ENCODE data around the gene SPNS3.

- TF ChIP-seq CTCF (conservative IDR thresholded peaks at IDR 0.05; ENCODE audit: low read depth, low read length) (no peak), CEBPB (IDR thresholded peaks at IDR 0.05; ENCODE audit: low read depth, low read length) (peak; percentile 55; the same call in 1 of the 2 replicates), SMC3 (IDR thresholded peaks at IDR 0.05; ENCODE audit: low read depth, low read length) (no peak), POLR2A (IDR thresholded peaks at IDR 0.05; ENCODE audit: low read depth, low read length) (no peak), CHD1 (IDR thresholded peaks at IDR 0.05; ENCODE audit: low read depth, low read length) (no peak), FOS (IDR thresholded peaks at IDR 0.05; ENCODE audit: low read depth, low read length) (no peak), USF2 (IDR thresholded peaks at IDR 0.05; ENCODE audit: low read depth, low read length) (no peak), RFX5 (IDR thresholded peaks at IDR 0.05; ENCODE audit: low read depth, low read length) (no peak), MXI1 (IDR thresholded peaks at IDR 0.05; ENCODE audit: borderline replicate concordance, low read depth, low read length) (no peak)
Measured at GRCh38 chr17:4433515-4434031, at the start of gene SPNS3.

Measured in IMR-90 (cell line).